ENCODE results near the gene DIAPH1.

The DIAPH1 gene

GRCh38 chr5:141663506-141663905 is 44.7 kb upstream of the DIAPH1 start:
- Histone ChIP-seq H3K4me3 (ENCODE audit: low read depth, low read length) (no peak overlapping the region), H3K4me1 (ENCODE audit: control insufficient read depth, insufficient read depth, low read length) (no peaks in the 10 kb centered on the region), H3K36me3 (ENCODE audit: control insufficient read depth in 2 of 2, insufficient read depth in 1 of 2, low read length in 2 of 2) (no peaks in the 10 kb centered on the region), H3K9me3 (ENCODE audit: control insufficient read depth, insufficient read depth, low read depth, low read length) (no peaks in the 10 kb centered on the region), H3K27ac (ENCODE audit: extremely low read depth, low read depth, low read length) (no peak overlapping the region)
- TF ChIP-seq GLI2 (tag by site-specific recombination; IDR thresholded peaks at IDR 0.05; ENCODE audit: borderline replicate concordance, low read depth) (no peak), MEIS1 (CRISPR knock-in tag; IDR thresholded peaks at IDR 0.05; ENCODE audit: borderline replicate concordance) (no peak), ZNF354C (tag by site-specific recombination; IDR thresholded peaks at IDR 0.05; ENCODE audit: borderline replicate concordance, low read depth) (no peak), ZNF529 (tag by site-specific recombination; IDR thresholded peaks at IDR 0.05; ENCODE audit: insufficient replicate concordance) (no peak), ZNF654 (tag by site-specific recombination; IDR thresholded peaks at IDR 0.05; ENCODE audit: low read depth) (no peak), ZNF341 (tag by site-specific recombination; IDR thresholded peaks at IDR 0.05; ENCODE audit: low read depth) (no peak), ZNF362 (tag by site-specific recombination; IDR thresholded peaks at IDR 0.05) (no peak), ZNF768 (tag by site-specific recombination; IDR thresholded peaks at IDR 0.05) (no peak), KLF10 (tag by site-specific recombination; IDR thresholded peaks at IDR 0.05) (no peak), ZNF544 (tag by site-specific recombination; IDR thresholded peaks at IDR 0.05) (no peak), ZSCAN5A (tag by site-specific recombination; IDR thresholded peaks at IDR 0.05) (no peak), ZNF155 (tag by site-specific recombination; IDR thresholded peaks at IDR 0.05) (no peak), SP3 (tag by site-specific recombination; IDR thresholded peaks at IDR 0.05) (no peak), ZNF830 (tag by site-specific recombination; IDR thresholded peaks at IDR 0.05; ENCODE audit: low read depth) (no peak), KLF7 (tag by site-specific recombination; IDR thresholded peaks at IDR 0.05; ENCODE audit: borderline replicate concordance) (no peak), ZNF548 (tag by site-specific recombination; IDR thresholded peaks at IDR 0.05) (no peak)
- TF ChIP-seq, protein P1, sequence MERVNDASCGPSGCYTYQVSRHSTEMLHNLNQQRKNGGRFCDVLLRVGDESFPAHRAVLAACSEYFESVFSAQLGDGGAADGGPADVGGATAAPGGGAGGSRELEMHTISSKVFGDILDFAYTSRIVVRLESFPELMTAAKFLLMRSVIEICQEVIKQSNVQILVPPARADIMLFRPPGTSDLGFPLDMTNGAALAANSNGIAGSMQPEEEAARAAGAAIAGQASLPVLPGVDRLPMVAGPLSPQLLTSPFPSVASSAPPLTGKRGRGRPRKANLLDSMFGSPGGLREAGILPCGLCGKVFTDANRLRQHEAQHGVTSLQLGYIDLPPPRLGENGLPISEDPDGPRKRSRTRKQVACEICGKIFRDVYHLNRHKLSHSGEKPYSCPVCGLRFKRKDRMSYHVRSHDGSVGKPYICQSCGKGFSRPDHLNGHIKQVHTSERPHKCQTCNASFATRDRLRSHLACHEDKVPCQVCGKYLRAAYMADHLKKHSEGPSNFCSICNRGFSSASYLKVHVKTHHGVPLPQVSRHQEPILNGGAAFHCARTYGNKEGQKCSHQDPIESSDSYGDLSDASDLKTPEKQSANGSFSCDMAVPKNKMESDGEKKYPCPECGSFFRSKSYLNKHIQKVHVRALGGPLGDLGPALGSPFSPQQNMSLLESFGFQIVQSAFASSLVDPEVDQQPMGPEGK (tag by site-specific recombination; IDR thresholded peaks at IDR 0.05): no peak
- CTCF ChIA-PET: interaction anchor here (0.8 to 1.8 kb wide), 9 partner anchors 28 to 349 kb away, joined by 3 to 6 read pairs (median 5); partner anchors contain the start of genes DIAPH1 and GNPDA1
- POLR2A ChIA-PET: no interaction called here

GRCh38 chr5:141662028-141662427 is 43.2 kb upstream of the DIAPH1 start:
- POLR2A ChIA-PET: no interaction called here
- H3K27ac ChIP-seq (ENCODE audit: extremely low read depth, low read depth, low read length): no peak overlapping the region
- CTCF ChIA-PET: interaction anchor here (1.2 to 1.3 kb wide), 2 partner anchors 29 to 43 kb away, joined by 5 to 6 read pairs; partner anchors contain the start of gene DIAPH1
- no peak for TF ChIP-seq ZNF560 (tag by site-specific recombination; IDR thresholded peaks at IDR 0.05; ENCODE audit: borderline replicate concordance)
- no peak for TF ChIP-seq GLI4 (tag by site-specific recombination; IDR thresholded peaks at IDR 0.05)
- no peak for TF ChIP-seq ZNF610 (tag by site-specific recombination; IDR thresholded peaks at IDR 0.05; ENCODE audit: borderline replicate concordance)
- no peak for TF ChIP-seq ZNF580 (tag by site-specific recombination; IDR thresholded peaks at IDR 0.05)
- TF ChIP-seq TCF7L2 (IDR thresholded peaks at IDR 0.05; ENCODE audit: borderline replicate concordance, low read depth, low read length): no peak
- TF ChIP-seq ZNF37A (tag by site-specific recombination; IDR thresholded peaks at IDR 0.05): no peak
- TF ChIP-seq, protein P2, sequence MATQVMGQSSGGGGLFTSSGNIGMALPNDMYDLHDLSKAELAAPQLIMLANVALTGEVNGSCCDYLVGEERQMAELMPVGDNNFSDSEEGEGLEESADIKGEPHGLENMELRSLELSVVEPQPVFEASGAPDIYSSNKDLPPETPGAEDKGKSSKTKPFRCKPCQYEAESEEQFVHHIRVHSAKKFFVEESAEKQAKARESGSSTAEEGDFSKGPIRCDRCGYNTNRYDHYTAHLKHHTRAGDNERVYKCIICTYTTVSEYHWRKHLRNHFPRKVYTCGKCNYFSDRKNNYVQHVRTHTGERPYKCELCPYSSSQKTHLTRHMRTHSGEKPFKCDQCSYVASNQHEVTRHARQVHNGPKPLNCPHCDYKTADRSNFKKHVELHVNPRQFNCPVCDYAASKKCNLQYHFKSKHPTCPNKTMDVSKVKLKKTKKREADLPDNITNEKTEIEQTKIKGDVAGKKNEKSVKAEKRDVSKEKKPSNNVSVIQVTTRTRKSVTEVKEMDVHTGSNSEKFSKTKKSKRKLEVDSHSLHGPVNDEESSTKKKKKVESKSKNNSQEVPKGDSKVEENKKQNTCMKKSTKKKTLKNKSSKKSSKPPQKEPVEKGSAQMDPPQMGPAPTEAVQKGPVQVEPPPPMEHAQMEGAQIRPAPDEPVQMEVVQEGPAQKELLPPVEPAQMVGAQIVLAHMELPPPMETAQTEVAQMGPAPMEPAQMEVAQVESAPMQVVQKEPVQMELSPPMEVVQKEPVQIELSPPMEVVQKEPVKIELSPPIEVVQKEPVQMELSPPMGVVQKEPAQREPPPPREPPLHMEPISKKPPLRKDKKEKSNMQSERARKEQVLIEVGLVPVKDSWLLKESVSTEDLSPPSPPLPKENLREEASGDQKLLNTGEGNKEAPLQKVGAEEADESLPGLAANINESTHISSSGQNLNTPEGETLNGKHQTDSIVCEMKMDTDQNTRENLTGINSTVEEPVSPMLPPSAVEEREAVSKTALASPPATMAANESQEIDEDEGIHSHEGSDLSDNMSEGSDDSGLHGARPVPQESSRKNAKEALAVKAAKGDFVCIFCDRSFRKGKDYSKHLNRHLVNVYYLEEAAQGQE (tag by site-specific recombination; IDR thresholded peaks at IDR 0.05): no peak
- TF ChIP-seq ZNF138 (tag by site-specific recombination; IDR thresholded peaks at IDR 0.05; ENCODE audit: borderline replicate concordance): no peak
- TF ChIP-seq ZNF23 (tag by site-specific recombination; IDR thresholded peaks at IDR 0.05; ENCODE audit: borderline replicate concordance): no peak
- no peak for TF ChIP-seq ZNF311 (tag by site-specific recombination; IDR thresholded peaks at IDR 0.05; ENCODE audit: borderline replicate concordance)
- no peak for TF ChIP-seq ZNF335 (tag by site-specific recombination; conservative IDR thresholded peaks at IDR 0.05)
- TF ChIP-seq ZNF626 (tag by site-specific recombination; IDR thresholded peaks at IDR 0.05): no peak

More at GRCh38 chr5:141662028-141662427, 43.2 kb upstream of the DIAPH1 start:
- Histone ChIP-seq H3K4me3 (ENCODE audit: low read depth, low read length) (no peak overlapping the region), H3K4me1 (ENCODE audit: control insufficient read depth, insufficient read depth, low read length) (no peaks in the 10 kb centered on the region), H3K9me3 (ENCODE audit: control insufficient read depth, insufficient read depth, low read depth, low read length) (no peaks in the 10 kb centered on the region), H3K36me3 (ENCODE audit: control insufficient read depth in 2 of 2, insufficient read depth in 1 of 2, low read length in 2 of 2) (peaks cover 0 to 3% of the 10 kb centered on the region in 2 experiments; a peak in 1 of 3 replicates)
